B cell (primary cell): ENCODE results near the gene EARS2. TPM values are rescaled to one million over a fixed set of nuclear protein-coding genes. Genes with fewer than 3 reads are reported as not detected.
"Not testable (repeated sequence)": the region's sequence is repeated elsewhere in the genome, so short reads cannot be mapped to it uniquely, and the experiment has no call there.

ENCODE experiments used
- ATAC-seq: fragments of 200-7000 bp; cut with Tn5 transposase; one replicate; pipeline ENCODE4 v1.10.0; 2021; ENCODE audit warnings: low read depth, mild to moderate bottlenecking, moderate number of reproducible peaks, moderate library complexity
- CTCF ChIA-PET: fragments of 350-600 bp; sonication (Branson Sonifier 250); formaldehyde crosslinking; loops from one replicate; lab custom pipeline; 2021; ENCODE audit warnings: antibody characterized with exemption, inconsistent platforms; lab: Charles Lee
- POLR2A ChIA-PET: fragments of 350-600 bp; sonication (Branson Sonifier 250); formaldehyde crosslinking; loops from one replicate; lab custom pipeline; 2021; ENCODE audit warnings: antibody characterized with exemption; lab: Charles Lee
- DNase-seq: peaks from one replicate; pipeline ENCODE4 v3.0.0; 2013
- H2AFZ ChIP-seq: 2 replicates; pipeline ENCODE4 v1.6.1; 2012; ENCODE audit warnings: mild to moderate bottlenecking, low read depth, low read length; ENCODE audit not compliant: insufficient read depth, poor library complexity, severe bottlenecking
- H3K27ac ChIP-seq, 2 donors: 1 replicate in 1 of 2; 2 replicates in 1 of 2; pipeline ENCODE4 v1.5.1; 2012 to 2013; ENCODE audit warnings: low read length in 2 of 2, mild to moderate bottlenecking in 2 of 2, moderate library complexity in 1 of 2
- H3K27me3 ChIP-seq, 4 experiments: fragments of 200-600 bp in 1 of 4; sonication (generic) in 1 of 4; replicated peaks in 1 of 4; 1 replicate in 2 of 4; 2 replicates in 2 of 4; pipeline versions ENCODE4 v1.6.1 to v1.7.0; 2013 to 2016; ENCODE audit warnings: low read length in 3 of 4, mild to moderate bottlenecking in 2 of 4, mixed read lengths in 1 of 4, moderate library complexity in 1 of 4; ENCODE audit not compliant: insufficient read depth in 4 of 4, control insufficient read depth in 3 of 4; ENCODE audit errors: control extremely low read depth in 1 of 4
- H3K36me3 ChIP-seq, 2 experiments: replicated peaks in 1 of 2; 1 replicate in 1 of 2; 2 replicates in 1 of 2; pipeline versions ENCODE4 v1.6.1 to v1.7.1; 2013; ENCODE audit warnings: low read length in 1 of 2; ENCODE audit not compliant: insufficient read depth in 2 of 2, control insufficient read depth in 1 of 2; ENCODE audit errors: control extremely low read depth in 1 of 2, extremely low read depth in 1 of 2
- H3K4me1 ChIP-seq, 2 donors: fragments of 200-600 bp in 1 of 2; sonication (generic) in 1 of 2; 1 replicate in 1 of 2; 2 replicates in 1 of 2; pipeline versions ENCODE4 v1.5.1 to v1.6.1; 2013 to 2017; ENCODE audit warnings: low read length in 2 of 2; ENCODE audit not compliant: control insufficient read depth in 2 of 2, insufficient read depth in 2 of 2
- H3K4me2 ChIP-seq: replicated peaks from 2 replicates; pipeline ENCODE3; 2012; ENCODE audit warnings: mild to moderate bottlenecking, low read depth, low read length; ENCODE audit not compliant: poor library complexity, severe bottlenecking
- H3K4me3 ChIP-seq, 5 experiments: fragments of 200-600 bp in 1 of 5; sonication (generic) in 1 of 5; 1 replicate in 3 of 5; 2 replicates in 2 of 5; pipeline versions ENCODE4 v1.5.1 to v1.7.0; 2011 to 2016; ENCODE audit warnings: low read length in 4 of 5, mild to moderate bottlenecking in 4 of 5, low read depth in 2 of 5, control low read depth in 1 of 5, moderate library complexity in 1 of 5; ENCODE audit not compliant: insufficient read depth in 1 of 5; ENCODE audit errors: control extremely low read depth in 1 of 5, extremely low read depth in 1 of 5
- H3K79me2 ChIP-seq: fragments of 200-600 bp; sonication (generic); one replicate; pipeline ENCODE4 v1.6.0; 2016; ENCODE audit warnings: low read length; ENCODE audit not compliant: control insufficient read depth, insufficient read depth
- H3K9ac ChIP-seq: fragments of 200-600 bp; sonication (generic); 2 replicates; pipeline ENCODE4 v1.6.1; 2017; ENCODE audit warnings: mild to moderate bottlenecking, low read length, moderate library complexity
- H3K9me3 ChIP-seq, 3 donors: one replicate each; pipeline versions ENCODE4 v1.6.1 to v1.7.1; 2013; ENCODE audit warnings: low read length in 2 of 3; ENCODE audit not compliant: control insufficient read depth in 2 of 3, insufficient read depth in 1 of 3; ENCODE audit errors: control extremely low read depth in 1 of 3
- H4K20me1 ChIP-seq: 2 replicates; pipeline ENCODE4 v1.6.0; 2012; ENCODE audit warnings: mild to moderate bottlenecking, low read length; ENCODE audit not compliant: insufficient read depth, control insufficient read depth, poor library complexity, severe bottlenecking
- H3K27ac Mint-ChIP-seq: one replicate; pipeline ENCODE4 v1.8.0; 2021; ENCODE audit warnings: mixed read lengths
- H3K27me3 Mint-ChIP-seq: one replicate; pipeline ENCODE4 v1.8.0; 2021; ENCODE audit warnings: mixed read lengths
- H3K4me1 Mint-ChIP-seq: one replicate; pipeline ENCODE4 v1.8.0; 2021; ENCODE audit warnings: mixed read lengths
- H3K4me3 Mint-ChIP-seq: one replicate; pipeline ENCODE4 v1.8.0; 2021; ENCODE audit warnings: mixed read lengths
- H3K9me3 Mint-ChIP-seq: one replicate; pipeline ENCODE4 v1.8.0; 2022; ENCODE audit warnings: mixed read lengths; ENCODE audit not compliant: insufficient read depth
- CTCF ChIP-seq: fragments of 200-600 bp; IDR thresholded peaks from one replicate; pipeline ENCODE4 v1.8.0; 2022; ENCODE audit warnings: antibody characterized with exemption, mild to moderate bottlenecking
- EZH2 ChIP-seq: IDR thresholded peaks from 2 replicates; pipeline ENCODE4 v1.6.1; 2012; ENCODE audit warnings: borderline replicate concordance, low read depth, mild to moderate bottlenecking, moderate library complexity, low read length; ENCODE audit not compliant: insufficient read depth, poor library complexity, severe bottlenecking
- WGBS: methylation state at CpG from one replicate; pipeline ENCODE4 v1.1.5; 2013; ENCODE audit warnings: missing lambda C conversion rate; ENCODE audit not compliant: insufficient coverage; 5-methylcytosine and 5-hydroxymethylcytosine counted together
- intact Hi-C: fragments of 100-400 bp; cut with micrococcal nuclease; formaldehyde crosslinking; loops from one replicate; pipeline ENCODE4 v1.10.0; 2022
- polyA plus RNA-seq: library from polyadenylated mRNA; depleted of rRNA; stranded (reverse); fragments of >200 nt; gene quantifications from 2 replicates; pipeline ENCODE4 v1.2.3, GENCODE V29; 2012
- total RNA-seq, 2 donors: library from RNA; stranded (reverse); fragments of 120-200 nt in 1 of 2; gene quantifications; 1 replicate in 1 of 2; 2 replicates in 1 of 2; pipeline versions ENCODE4 v1.2.3 to v1.2.4, GENCODE V29; 2013 to 2022

Gene EARS2
- total and polyA plus RNA-seq, 2 donors (not counting 1 experiment from before 2014, with no cell fraction given): 14.6 to 15.1 TPM

GRCh38 chr16:23511731-23512130 is 45.4 kb downstream of the EARS2 start:
- Histone ChIP-seq H4K20me1 (peaks cover 23% of the 10 kb centered on the region), H3K9ac (no peak overlapping the region), H3K4me1 (peaks cover 28 to 48% of the 10 kb centered on the region in 2 donors), H3K79me2 (peaks cover 47% of the 10 kb centered on the region), H2AFZ (no peak overlapping the region), H3K36me3 (peaks cover 0 to 8% of the 10 kb centered on the region in 2 experiments), H3K4me3 (no peak overlapping the region), H3K27me3 (no peaks in the 10 kb centered on the region), H3K4me2 (no peak overlapping the region), H3K9me3 (no peaks in the 10 kb centered on the region), H3K27ac (no peak overlapping the region)
- intact Hi-C loops: loop anchor here (2.0 kb wide), 1 partner anchor 85 kb away; the partner anchor contains the start of gene NDUFAB1
- ChIA-PET POLR2A (no interaction called here), CTCF (no interaction called here)
- peak overlapping the region; percentile 81 for H3K4me3 Mint-ChIP-seq
- no peaks in the 10 kb centered on the region for H3K9me3 Mint-ChIP-seq
- DNase-seq: no peak
- no peak for ATAC-seq
- peak overlapping the region; percentile 22 for H3K27ac Mint-ChIP-seq
- TF ChIP-seq EZH2 (no peak), CTCF (no peak)
- H3K27me3 Mint-ChIP-seq: no peaks in the 10 kb centered on the region
- peaks cover 52% of the 10 kb centered on the region for H3K4me1 Mint-ChIP-seq
- WGBS: no CpG with 5 or more reads among the region's 7 CpGs

DNA sequence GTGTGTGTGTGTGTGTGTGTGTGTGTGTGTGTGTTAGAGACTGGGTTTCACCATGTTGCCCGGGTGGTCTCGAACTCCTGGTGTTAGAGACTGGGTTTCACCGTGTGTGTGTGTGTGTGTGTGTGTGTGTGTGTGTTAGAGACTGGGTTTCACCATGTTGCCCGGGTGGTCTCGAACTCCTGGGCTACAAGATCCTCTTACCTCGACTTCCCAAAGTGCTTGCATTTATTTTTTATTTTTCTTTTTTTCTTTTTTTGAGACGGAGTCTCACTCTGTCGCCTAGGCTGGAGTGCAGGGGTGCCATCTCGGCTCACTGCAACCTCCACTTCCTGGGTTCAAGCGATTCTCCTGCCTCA is 46.3 kb downstream of the EARS2 start:
- Mint-ChIP-seq H3K4me3 (peak overlapping the region; percentile 87), H3K4me1 (peaks cover 54% of the 10 kb centered on the region), H3K27ac (peak overlapping the region; percentile 84)
- 91% methylated on average over 4 of the region's 10 CpGs for WGBS
- ChIA-PET CTCF (interaction anchor here (1.4 to 3.9 kb wide), 2 partner anchors 10 to 76 kb away, joined by 6 to 19 read pairs; no protein-coding TSS in a partner anchor), POLR2A (interaction anchor here (0.8 to 1.9 kb wide), 5 partner anchors 10 to 47 kb away, joined by 3 to 7 read pairs (median 5); partner anchors contain the start of genes EARS2 and UBFD1)
- H3K4me2 ChIP-seq: peak overlapping the region; percentile 92
- not testable (repeated sequence) for H3K9me3 ChIP-seq, H3K9me3 Mint-ChIP-seq, H3K36me3 ChIP-seq, DNase-seq, ATAC-seq, H3K27me3 ChIP-seq, H3K27me3 Mint-ChIP-seq
- peaks cover 27 to 48% of the 10 kb centered on the region in 2 donors for H3K4me1 ChIP-seq
- H3K27ac ChIP-seq: peak overlapping the region; percentile 67 to 91
- peak overlapping the region; percentile 86 for H3K9ac ChIP-seq
- H2AFZ ChIP-seq: peak overlapping the region; percentile 86
- H4K20me1 ChIP-seq: peaks cover 29% of the 10 kb centered on the region
- intact Hi-C loops: loop anchor here (1.0 to 2.0 kb wide), 3 partner anchors 7 to 86 kb away; partner anchors contain the start of genes EARS2, NDUFAB1 and UBFD1
- H3K79me2 ChIP-seq: peaks cover 56% of the 10 kb centered on the region
- peak overlapping the region in 4 of 5 experiments; percentile 75 to 95 (median 91) for H3K4me3 ChIP-seq
